Caco-2 (cell line): ENCODE measurements around the gene ABHD14A. TPM values are rescaled to one million over a fixed set of nuclear protein-coding genes. Genes with fewer than 3 reads are reported as not detected.

Experiments
- Bru-seq: library from RNA; stranded (reverse); fragments of 400-500 nt; gene quantifications from one replicate; lab custom pipeline; 2021; lab: Mats Ljungman, UMichigan
- BruChase-seq, 2 experiments: library from RNA; stranded (reverse); fragments of 400-500 nt; gene quantifications; one replicate each; lab custom pipeline; 2021; lab: Mats Ljungman, UMichigan
- BruUV-seq: library from RNA; stranded (reverse); fragments of 400-500 nt; replicated peaks from 2 replicates; lab custom pipeline; 2021; lab: Mats Ljungman, UMichigan
- CTCF ChIA-PET: fragments of 300-600 bp; sonication (Branson Sonifier 250); formaldehyde crosslinking; loops from one replicate; lab custom pipeline; 2022; ENCODE audit warnings: antibody characterized with exemption; lab: Charles Lee
- POLR2A ChIA-PET: fragments of 300-600 bp; sonication (Branson Sonifier 250); formaldehyde crosslinking; loops from one replicate; lab custom pipeline; 2022; ENCODE audit warnings: antibody characterized with exemption; lab: Charles Lee
- DNase-seq, 2 experiments: peaks; one replicate each; pipeline versions ENCODE4 v3.0.0 to v3.0.0-alpha.2; 2020 to 2022
- H3K27me3 ChIP-seq: replicated peaks from 2 replicates; pipeline ENCODE4 v1.6.0; 2011; ENCODE audit warnings: low read length; ENCODE audit not compliant: control insufficient read depth, insufficient read depth
- H3K36me3 ChIP-seq: 2 replicates; pipeline ENCODE4 v1.5.1; 2011; ENCODE audit warnings: low read length; ENCODE audit not compliant: control insufficient read depth, insufficient read depth
- H3K4me1 ChIP-seq: fragments of 250-450 bp; sonication (Bioruptor Pico); 2 replicates; pipeline ENCODE4 v1.5.1; 2020; ENCODE audit warnings: mild to moderate bottlenecking
- H3K4me3 ChIP-seq: 2 replicates; pipeline ENCODE4 v1.5.1; 2011; ENCODE audit warnings: low read depth, mild to moderate bottlenecking, control low read depth, low read length
- H3K9me3 ChIP-seq: fragments of 250-450 bp; sonication (Bioruptor Pico); 2 replicates; pipeline ENCODE4 v1.5.1; 2020; ENCODE audit warnings: mild to moderate bottlenecking, moderate library complexity
- H3K27ac Mint-ChIP-seq: one replicate; pipeline ENCODE4 v1.8.0; 2022; ENCODE audit warnings: mixed read lengths; ENCODE audit not compliant: unreplicated experiment
- H3K27me3 Mint-ChIP-seq: one replicate; pipeline ENCODE4 v1.8.0; 2022; ENCODE audit warnings: mixed read lengths; ENCODE audit not compliant: insufficient read depth, unreplicated experiment
- H3K36me3 Mint-ChIP-seq: one replicate; pipeline ENCODE4 v1.8.0; 2022; ENCODE audit warnings: mild to moderate bottlenecking, mixed read lengths; ENCODE audit not compliant: insufficient read depth, unreplicated experiment
- H3K4me1 Mint-ChIP-seq: one replicate; pipeline ENCODE4 v1.8.0; 2022; ENCODE audit warnings: low read depth, mixed read lengths; ENCODE audit not compliant: unreplicated experiment
- H3K4me3 Mint-ChIP-seq: one replicate; pipeline ENCODE4 v1.8.0; 2022; ENCODE audit warnings: mild to moderate bottlenecking, moderate library complexity, mixed read lengths; ENCODE audit not compliant: unreplicated experiment
- H3K9me3 Mint-ChIP-seq: one replicate; pipeline ENCODE4 v1.8.0; 2022; ENCODE audit warnings: mixed read lengths; ENCODE audit not compliant: unreplicated experiment
- CTCF ChIP-seq, 2 experiments: fragments of 200-600 bp in 1 of 2; IDR thresholded peaks; 1 replicate in 1 of 2; 2 replicates in 1 of 2; pipeline versions ENCODE4 v1.5.1 to v1.8.0; 2011 to 2022; ENCODE audit warnings: antibody characterized with exemption in 1 of 2, control low read depth in 1 of 2, inconsistent platforms in 1 of 2, low read depth in 1 of 2, low read length in 1 of 2, mild to moderate bottlenecking in 1 of 2, moderate library complexity in 1 of 2; ENCODE audit not compliant: insufficient read depth in 1 of 2, severe bottlenecking in 1 of 2, unreplicated experiment in 1 of 2
- intact Hi-C: fragments of 100-400 bp; cut with micrococcal nuclease; formaldehyde crosslinking; loops from one replicate; pipeline ENCODE4 v1.10.0; 2022; ENCODE audit not compliant: unreplicated experiment
- long read RNA-seq: library from polyadenylated mRNA; stranded (forward); transcript quantifications from one replicate; pipeline ENCODE4 v2.0.0, GENCODE V29; 2022
- total RNA-seq: library from RNA; stranded (reverse); gene quantifications from 2 replicates; pipeline ENCODE4 v1.2.3, GENCODE V29; 2022

Gene ABHD14A
- 14.0 and 16.3 TPM in 2 replicates for total RNA-seq
- Bru-seq, nascent RNA = percentile 34 among the genes with signal in this experiment
- BruChase-seq, experiment 1, labeled RNA remaining after a 2-hour chase = percentile 51 among the genes with signal in this experiment
- BruChase-seq, experiment 2, labeled RNA remaining after a 6-hour chase = percentile 65 among the genes with signal in this experiment
- long read RNA-seq, transcript ABHD14A-201 (5 exons, 1,062 nt) = major isoform, 15 of 29 reads
- long read RNA-seq, partial matches to known transcripts = 4 of 29 reads
- long read RNA-seq, other reads (novel, unspliced or antisense) = 10 of 29 reads

GRCh38 chr3:51974963-51975851 lies at the start of gene ABHD14A:
Gene ABHD14A, plus strand, starts transcription at chr3:51975064. Its CDS starts 72 bp downstream, at chr3:51975136.
- intact Hi-C loops = loop anchor here (1.0 to 2.0 kb wide), 3 partner anchors 7 to 33 kb away; partner anchors contain the start of gene PARP3
- DNase-seq = peak; percentile 80 to 83
- Mint-ChIP-seq H3K4me3 (peak within 1 kb of the TSS; percentile 91), H3K36me3 (peaks cover 17% of the 10 kb centered on the region), H3K9me3 (no peaks in the 10 kb centered on the region), H3K27me3 (no peaks in the 10 kb centered on the region), H3K27ac (peak within 1 kb of the TSS; percentile 74), H3K4me1 (peaks cover 7% of the 10 kb centered on the region)
- Histone ChIP-seq H3K4me3 (peak within 1 kb of the TSS; percentile 71), H3K9me3 (no peaks in the 10 kb centered on the region), H3K27me3 (no peaks in the 10 kb centered on the region), H3K4me1 (peaks cover 12% of the 10 kb centered on the region), H3K36me3 (no peaks in the 10 kb centered on the region)
- POLR2A ChIA-PET = interaction anchor here (1.3 to 2.5 kb wide), 2 partner anchors 7 to 33 kb away, joined by 6 to 30 read pairs; partner anchors contain the start of genes ACY1, PARP3 and RRP9
- TSS peak; percentile 86 for BruUV-seq
- CTCF ChIA-PET = interaction anchor here (0.7 to 2.6 kb wide), 2 partner anchors 8 to 34 kb away, joined by 3 to 51 read pairs; partner anchors contain the start of genes ACY1 and RRP9
- TF ChIP-seq CTCF (IDR thresholded peaks at IDR 0.05; ENCODE audit: insufficient read depth in 1 of 2, low read depth in 1 of 2, low read length in 1 of 2, severe bottlenecking in 1 of 2, unreplicated experiment in 1 of 2) = no peak

- no peak overlapping the region for H3K27ac Mint-ChIP-seq
- no peak overlapping the region for H3K4me3 ChIP-seq
- ChIA-PET CTCF (no interaction called here), POLR2A (interaction anchor here (0.7 kb wide), 1 partner anchor 69 kb away, joined by 8 read pairs; no protein-coding TSS in a partner anchor)
- H3K36me3 Mint-ChIP-seq = no peaks in the 10 kb centered on the region
- peaks cover 1% of the 10 kb centered on the region for H3K27me3 Mint-ChIP-seq
- no peaks in the 10 kb centered on the region for H3K27me3 ChIP-seq
- H3K36me3 ChIP-seq = no peaks in the 10 kb centered on the region
- H3K9me3 Mint-ChIP-seq = no peaks in the 10 kb centered on the region
- H3K4me1 ChIP-seq = no peaks in the 10 kb centered on the region
- no peak for DNase-seq
- BruUV-seq = no TSS peak
- TF ChIP-seq CTCF (IDR thresholded peaks at IDR 0.05; ENCODE audit: insufficient read depth in 1 of 2, low read depth in 1 of 2, low read length in 1 of 2, severe bottlenecking in 1 of 2, unreplicated experiment in 1 of 2) = no peak
- H3K9me3 ChIP-seq = no peaks in the 10 kb centered on the region
- no peak overlapping the region for H3K4me3 Mint-ChIP-seq
- intact Hi-C loops = no loop called here
- no peaks in the 10 kb centered on the region for H3K4me1 Mint-ChIP-seq
These were observed 47.5 kb upstream of the ABHD14A start for GRCh38 chr3:51927061-51927977.
